Stimulated activated CD4-positive, alpha-beta T cell treated with anti-CD3 and anti-CD28 coated beads, Interleukin-1b, Interleukin-23, amount 100 ng/mL, for 48 hours (primary cell): Measurements from ENCODE around the gene TMEM123.
"Not testable (repeated sequence)": the region's sequence is repeated elsewhere in the genome, so short reads cannot be mapped to it uniquely, and the experiment has no call there.

Experiments used
- DNase-seq: peaks from one replicate; pipeline ENCODE4 v3.0.0-alpha.2; 2020

TMEM123 gene

DNA sequence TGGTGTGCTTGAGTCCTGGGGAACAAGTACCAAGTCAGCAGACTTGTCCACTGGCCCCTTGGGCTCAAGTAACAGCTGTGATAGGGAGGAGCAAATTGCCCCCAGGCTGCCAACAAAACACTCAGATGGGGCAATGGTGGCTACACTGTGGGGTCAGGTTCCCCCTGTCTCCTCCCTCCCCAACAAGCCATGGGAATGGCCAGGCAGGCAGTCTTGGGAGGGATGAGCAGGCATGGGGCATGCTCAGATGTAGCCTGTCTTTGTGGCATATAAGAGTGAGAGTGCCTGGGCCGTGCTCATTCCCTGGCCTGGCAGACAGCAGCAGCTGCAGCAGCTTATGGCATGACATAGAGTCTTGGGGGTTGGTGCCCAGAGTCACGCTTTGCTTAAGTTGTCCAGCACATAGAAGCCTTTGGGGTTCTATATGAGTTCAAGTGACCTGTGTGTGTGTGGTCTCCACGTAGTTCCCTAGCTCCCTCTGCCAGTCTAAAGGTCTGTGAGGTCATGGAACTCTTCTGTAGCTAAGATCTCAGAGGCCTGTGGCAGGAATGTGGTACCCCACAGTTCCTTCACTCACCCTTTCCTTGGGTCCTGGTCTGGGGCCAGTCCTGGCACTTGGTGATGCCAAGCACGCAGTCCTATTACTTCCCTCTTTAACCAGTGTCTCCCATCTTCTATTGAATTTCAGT is 60.9 kb downstream of the TMEM123 start:
- no peak for DNase-seq

DNA sequence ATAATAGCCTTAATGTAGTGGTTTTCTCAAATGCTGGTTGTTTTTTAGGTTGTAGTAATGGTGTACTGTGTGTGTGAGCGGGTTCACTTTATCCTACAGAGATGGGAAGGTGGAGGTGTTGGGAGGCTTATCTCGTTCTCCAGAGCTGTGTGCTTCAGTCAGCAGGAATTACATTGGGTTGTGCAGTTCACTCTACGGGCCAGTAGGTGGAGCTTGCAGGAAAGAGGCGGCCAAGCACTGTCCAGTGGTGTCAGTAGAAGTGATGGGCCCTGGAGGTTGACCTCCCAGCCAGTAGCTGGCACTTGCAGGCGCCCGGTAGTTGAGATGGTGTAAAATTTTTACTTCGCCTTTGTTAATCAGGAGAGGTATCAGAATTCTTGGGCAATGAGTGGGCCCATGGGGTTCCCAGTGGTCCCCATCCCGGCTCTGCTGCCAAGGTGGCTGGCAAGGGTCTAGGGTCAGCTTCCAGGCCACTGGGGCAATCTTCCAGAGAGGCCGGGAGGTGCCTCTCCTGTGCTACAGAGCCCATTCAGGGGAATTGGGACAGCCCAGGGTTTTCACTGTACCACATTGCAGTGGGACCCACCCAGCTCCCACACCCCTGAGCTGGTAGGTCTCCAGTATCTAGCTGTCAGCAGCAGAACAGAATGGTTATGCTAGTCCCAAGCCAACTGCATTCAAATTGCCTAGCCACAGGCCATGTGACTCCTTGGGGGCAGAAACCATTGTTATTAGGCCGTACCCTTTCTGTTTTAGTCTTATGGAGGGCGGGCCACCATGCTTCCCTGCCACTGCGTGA is 61.7 kb downstream of the TMEM123 start:
- peak; percentile 56 for DNase-seq

DNA sequence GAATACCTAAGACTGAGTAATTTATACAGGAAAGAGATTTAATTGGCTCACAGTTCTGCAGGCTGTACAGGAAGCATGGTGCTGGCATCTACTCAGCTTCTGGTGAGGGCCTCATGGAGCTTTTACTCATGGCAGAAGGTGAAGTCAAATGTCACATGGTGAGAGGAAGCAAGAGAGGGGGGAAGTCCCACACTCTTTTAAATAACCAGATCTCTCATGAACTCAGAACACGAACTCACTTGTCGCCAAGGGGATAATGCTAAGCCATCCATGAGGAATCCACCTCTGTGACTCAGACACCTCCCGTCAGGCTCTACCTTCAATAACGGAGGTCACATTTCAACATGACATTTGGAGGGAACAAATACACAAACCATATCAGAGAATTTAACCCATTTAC is 63.3 kb downstream of the TMEM123 start:
- no peak for DNase-seq

DNA sequence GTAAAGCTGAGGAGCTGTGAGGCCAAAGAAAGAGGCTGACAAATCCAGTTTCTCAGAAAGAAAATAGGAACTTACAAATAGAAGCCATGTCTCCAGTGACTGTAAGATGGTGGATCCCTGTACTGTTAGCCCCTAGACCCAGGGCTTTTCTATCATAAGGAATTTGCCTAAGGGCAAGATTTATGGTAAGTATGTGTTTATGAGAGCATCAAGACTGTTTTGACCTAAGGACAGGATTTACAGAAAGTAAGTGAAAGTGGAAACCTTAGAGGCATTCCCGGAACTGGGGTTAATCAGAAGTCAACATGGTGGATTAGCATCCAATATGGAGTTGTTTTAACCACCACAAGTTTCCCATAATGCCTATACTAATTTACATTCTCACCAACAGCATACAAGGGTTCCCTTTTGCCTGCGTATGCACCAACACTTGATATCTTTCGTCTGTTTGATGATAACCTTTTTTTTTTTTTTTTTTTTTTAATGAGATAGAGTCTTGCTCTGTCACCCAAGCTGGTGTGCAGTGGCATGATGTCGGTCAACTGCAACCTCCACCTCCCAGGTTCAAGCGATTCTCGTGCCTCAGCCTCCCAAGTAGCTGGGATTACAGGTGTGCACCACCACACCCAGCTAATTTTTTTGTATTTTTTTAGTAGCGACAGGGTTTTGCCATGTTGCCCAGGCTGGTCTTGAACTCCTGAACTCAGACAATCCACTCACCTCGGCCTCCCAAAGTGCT is 65.4 kb downstream of the TMEM123 start:
- no peak for DNase-seq

DNA sequence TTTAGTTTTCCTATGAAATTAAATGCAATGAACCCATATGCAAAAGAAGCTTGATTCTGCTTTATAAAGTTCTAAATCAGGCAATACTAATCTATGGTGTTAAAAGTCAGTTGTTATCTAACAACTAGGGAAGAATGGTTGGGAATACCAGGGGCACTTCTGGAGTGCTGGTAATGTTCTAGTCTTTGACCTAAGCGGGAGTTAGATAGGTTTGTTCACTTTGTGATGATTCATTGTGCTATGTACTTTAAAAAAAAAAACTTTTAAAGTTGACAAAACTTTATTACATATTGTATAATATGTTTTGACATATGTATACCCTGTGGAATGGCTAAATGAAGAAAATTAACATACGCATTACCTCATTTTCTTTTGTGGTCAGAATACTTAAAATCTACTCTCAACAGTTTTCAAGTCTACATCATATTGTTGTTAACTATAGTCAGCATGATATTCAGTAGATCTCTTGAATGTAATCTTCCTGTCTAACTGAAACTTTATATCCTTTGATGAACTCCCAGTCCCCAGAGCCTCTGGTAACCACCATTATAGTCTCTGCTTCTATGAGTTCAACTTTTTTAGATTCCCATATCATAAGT is 66.3 kb downstream of the TMEM123 start:
- DNase-seq, result no peak

DNA sequence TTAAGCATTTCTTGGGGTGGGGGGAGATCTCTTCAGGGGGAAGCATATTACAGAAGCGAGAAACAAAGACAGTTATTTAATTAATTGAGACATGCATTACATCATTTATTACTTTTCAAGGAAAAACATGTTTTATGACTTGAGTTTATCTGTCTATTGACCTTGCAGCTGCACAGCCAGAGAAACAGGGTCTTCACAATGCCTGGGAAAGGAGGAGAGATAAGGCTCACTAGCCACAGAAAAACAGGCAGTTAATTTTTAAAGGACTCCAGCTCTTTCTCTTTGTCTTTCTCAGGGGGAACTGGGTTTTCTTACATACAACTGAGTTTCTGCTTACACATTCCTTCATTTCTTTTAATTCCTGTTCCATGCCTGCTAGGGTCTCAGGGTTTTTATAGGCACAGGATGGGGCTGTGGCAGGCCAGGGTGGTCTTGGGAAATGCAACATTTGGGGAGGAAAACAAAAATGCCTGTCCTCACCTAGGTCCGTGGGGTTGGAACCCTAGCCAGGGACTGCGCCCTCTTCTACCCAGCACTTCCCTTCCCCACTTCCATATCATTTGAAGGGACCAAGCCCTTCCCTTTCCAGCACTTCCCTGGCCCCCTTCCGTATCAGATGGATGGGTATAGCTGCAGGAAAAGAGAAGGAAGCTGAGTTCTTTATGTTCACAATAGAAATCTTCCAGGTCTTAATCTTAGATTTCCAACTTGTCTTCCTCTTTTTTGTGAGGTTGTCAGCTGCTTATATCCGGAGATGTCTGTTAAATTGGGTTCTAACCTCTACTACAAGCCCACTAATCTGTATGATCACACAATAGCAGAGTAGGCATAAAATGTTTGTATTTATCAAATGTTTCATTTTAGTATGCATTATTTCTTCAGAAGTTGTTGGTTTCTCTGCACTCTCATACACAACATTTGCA is 67.2 kb downstream of the TMEM123 start:
- DNase-seq, result no peak

DNA sequence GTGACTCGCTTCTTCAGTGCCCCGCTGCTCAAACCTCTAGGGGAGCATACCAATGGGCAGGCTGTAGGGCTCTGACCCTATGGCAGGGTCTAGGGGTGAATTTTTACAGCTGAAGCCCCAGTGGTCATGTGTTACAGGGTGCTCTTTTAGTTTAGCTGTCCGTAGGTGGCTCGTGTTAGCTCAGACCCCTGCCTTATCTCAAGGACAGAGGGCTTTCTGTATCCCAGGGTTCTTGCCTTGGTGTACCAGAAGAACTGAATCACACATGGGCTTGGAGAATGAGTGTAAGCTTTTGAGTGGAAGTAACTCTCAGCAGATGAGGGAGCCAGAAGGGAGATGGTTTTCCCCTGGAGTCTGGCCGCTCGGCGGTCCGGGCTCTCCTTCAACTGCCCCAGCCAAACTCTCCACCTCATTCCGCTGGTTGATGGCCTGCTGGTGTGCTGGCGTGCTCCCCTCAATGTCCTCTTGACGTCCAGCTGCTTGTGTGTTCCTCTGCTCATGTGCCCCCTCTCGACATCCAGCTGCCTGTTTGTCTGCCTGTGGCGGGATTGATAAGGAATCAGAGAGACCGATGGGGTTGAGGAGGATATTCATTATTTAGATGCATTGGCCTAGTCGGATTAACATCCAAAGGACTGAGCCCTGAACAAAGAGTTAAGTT is 68.0 kb downstream of the TMEM123 start:
- DNase-seq, result no peak

DNA sequence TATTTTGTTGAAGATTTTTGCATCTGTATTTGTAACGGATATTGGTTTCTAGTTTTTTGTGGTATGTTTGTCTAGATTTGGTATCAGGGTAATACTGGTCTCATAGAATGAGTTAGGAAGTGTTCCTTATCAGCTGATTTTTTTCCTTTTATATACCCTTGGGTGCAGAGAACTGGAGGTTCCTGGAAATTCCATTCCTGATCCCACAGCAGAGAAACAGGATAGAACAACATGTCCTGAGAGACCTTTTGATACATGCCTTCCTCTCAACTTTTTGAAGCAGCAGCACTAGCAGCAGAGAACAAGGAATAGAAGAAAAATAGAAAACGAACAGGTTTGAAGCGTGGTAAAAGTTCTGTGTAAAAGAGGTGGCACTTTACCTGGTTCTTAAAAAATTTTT is 68.7 kb downstream of the TMEM123 start:
- DNase-seq, result no peak

DNA sequence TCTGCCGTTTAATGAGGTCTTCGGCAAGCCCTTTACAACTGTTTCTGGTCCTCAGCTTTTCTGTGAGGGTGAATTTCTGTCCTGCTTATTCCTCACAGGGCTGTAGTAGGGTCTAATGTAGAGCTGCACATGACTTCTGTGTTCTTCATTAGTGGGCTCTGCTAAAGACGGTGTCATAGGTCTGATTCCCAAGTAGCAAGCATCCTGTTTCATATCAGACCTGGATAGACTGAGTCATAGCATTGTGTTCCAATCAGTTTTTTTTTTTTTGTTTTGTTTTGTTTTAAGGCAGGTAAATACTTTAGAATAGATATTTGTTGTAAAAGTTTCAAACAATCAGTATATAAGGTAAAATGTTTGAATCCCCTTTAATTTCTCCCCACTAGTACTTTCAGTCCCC is 70.2 kb downstream of the TMEM123 start:
- DNase-seq, result no peak

DNA sequence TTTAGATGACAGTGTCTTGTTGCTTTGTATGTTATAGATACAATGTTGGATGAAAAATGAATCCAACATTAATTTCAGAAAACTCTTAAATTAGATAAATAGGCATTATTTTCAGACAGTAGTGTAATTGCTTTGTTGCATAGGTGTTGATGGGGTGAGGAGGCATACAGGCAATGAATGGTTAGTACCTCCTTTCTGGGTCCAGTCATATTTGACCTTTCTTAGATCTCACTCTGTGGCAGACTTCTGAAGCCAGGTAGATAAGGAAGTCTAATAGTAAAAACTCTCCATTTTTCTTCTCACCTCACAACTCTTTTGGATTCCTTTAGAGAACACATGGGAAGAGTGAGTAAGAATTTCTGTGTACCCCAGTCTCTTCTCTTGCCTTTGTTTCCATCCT is 73.7 kb downstream of the TMEM123 start:
- DNase-seq, result no peak

DNA sequence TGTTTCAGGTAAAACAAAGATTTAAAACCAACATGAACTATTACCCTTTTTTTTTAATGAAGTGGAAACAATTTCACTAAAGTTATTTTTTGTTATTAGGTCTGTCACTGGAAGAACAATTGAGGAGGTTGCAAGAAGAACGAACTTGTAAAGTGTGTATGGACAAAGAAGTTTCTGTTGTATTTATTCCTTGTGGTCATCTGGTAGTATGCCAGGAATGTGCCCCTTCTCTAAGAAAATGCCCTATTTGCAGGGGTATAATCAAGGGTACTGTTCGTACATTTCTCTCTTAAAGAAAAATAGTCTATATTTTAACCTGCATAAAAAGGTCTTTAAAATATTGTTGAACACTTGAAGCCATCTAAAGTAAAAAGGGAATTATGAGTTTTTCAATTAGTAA is 74.7 kb downstream of the TMEM123 start:
- no peak for DNase-seq

DNA sequence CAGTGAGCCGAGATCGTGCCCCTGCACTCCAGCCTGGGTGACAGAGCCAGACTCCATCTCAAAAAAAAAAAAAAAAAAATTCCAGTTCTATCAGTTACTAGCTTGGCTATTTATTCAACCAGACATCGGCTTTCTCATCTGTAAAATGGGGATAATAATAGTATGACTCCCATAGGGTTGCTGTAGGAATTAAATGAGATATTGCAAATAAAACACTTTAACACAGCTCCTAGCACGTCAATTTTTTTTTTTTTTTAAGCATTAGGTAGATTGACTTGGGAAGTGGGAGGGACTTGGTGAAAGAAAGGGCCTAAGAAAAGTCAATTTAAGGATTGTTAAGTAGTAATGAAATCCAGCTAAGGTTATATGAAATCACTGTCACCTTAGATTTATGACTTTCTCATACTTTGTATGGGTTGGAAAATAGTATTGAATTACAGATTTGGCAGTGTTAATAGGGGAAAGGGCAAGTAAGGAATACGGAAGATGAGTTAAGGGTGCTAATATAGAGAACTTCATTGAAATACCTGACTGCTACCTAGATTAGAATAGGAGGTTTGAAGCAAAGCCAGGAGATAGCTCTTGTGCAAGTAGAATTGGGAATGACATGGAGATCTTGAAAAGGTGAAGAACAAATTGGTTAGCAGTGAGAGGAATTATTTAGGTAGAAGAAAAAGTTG is 76.7 kb downstream of the TMEM123 start:
- DNase-seq, result no peak

DNA sequence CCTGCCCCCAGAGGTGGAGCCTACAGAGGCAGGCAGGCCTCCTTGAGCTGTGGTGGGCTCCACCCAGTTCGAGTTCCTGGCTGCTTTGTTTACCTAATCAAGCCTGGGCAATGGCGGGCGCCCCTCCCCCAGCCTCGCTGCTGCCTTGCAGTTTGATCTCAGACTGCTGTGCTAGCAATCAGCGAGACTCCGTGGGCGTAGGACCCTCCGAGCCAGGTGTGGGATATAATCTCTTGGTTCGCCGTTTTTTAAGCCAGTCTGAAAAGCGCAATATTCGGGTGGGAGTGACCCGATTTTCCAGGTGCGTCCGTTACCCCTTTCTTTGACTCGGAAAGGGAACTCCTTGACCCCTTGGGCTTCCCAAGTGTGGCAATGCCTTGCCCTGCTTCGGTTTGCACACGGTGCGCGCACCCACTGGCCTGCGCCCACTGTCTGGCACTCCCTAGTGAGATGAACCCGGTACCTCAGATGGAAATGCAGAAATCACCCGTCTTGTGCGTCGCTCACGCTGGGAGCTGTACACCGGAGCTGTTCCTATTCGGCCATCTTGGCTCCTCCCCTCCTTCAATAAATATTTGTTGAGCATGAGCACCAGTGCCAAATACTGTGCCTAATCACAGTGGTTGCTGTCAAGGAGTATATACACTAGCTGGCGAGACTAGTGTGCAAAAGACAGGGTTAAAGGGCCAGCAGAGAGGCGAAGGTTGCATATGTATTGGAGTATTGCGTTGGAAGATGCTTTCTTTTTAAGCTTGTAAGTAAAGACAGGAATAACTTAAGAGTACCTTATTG is 77.7 kb downstream of the TMEM123 start:
- DNase-seq, result not testable (repeated sequence)

DNA sequence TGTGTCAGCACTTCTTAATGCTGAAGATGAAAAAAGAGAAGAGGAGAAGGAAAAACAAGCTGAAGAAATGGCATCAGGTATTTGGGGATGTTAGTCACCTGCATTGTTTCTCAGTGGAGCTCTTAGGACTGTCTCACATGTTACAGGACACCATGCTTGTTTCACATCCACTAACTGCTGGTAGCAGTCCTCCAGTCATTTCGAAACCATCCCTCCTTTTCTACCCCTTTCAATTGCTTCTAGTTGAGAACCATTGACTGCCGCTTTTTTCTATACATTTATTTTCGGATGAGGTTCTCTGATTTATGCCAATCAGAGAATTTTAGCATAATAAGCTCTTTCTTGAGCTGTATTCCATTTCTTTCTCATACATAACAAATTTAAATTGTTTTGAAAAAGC is 84.1 kb downstream of the TMEM123 start:
- DNase-seq, result no peak

DNA sequence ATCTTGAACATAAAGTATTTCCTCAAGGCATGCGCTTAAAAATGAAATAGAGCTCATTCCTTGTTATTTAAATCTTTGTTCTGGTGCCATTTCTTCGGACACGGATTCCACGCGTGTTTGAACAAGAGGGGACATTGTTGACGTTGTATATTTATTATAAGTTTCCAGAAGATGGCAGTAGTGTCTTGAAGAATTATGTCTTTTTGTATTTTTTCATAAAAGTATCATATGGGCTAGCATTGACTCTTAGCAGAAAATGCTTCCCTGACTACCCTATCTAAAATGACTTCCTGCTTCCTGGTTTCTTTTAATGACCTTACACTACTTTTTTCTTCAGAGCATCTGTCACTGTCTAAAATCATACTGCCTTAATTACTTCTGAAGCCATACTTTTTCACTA is 85.2 kb downstream of the TMEM123 start:
- DNase-seq, result no peak

DNA sequence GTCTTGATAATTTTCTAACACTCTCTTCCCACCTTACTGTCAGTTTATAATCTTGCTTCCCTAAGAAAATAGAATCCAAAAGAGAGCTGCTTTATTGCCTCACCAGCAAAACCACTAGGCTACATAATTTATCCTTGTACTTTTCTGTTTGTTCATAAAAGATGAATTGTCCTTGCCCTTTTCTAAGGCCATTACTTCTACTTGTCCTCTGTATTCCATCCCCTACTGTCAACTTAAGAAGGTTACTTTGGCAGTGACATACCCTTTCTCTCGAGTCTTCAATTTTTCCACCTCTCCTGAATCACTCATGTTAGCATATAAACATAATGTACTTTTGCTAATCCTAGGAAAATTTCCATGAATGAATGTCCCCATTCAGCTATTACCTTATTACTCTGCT is 87.6 kb downstream of the TMEM123 start:
- no peak for DNase-seq

DNA sequence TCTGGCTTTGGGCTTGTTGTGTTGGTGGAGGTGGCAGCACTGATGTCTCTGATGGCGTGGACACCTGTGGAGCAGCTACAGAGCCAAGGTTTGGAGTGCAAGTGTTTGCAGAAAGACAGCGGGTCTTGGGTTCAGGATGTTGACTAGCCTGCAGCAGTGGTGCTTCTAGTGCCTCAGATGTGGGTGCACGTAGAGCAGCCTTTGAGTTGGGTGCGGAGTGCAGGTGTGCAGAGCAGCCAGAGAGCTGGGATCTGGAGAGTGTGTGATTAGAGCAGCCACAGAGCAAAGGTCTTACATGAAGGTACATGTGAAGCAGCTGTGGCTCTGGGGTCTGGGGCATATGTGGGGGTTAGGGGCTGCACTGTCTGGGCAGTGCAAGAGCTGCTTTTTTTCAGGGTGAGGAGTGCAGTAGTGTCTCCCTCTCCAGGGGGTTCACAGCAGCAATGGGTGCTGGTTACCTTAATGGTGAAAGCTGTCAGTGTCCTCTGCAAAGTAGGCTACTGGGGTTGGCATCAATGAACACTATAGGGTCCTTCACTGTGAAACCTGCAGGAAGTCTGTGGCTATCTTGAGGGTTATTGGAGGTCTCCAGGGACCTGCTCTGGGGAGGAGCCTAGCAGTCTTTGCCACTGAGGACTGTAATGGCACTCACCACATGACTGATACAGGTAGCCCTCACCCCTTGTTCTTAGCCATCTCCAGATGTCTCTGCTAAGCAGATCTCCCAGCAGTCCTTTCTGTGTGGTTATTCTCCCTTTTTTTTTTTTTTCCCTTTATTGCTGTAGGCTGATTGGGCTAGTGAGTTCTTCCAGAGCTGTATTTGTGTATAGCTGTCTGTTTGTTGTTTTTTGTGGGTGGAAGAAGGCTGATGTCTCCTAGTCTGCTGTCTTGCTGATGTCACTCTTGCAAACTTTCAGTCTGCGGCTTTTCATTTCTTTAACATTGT is 91.2 kb downstream of the TMEM123 start:
- no peak for DNase-seq

DNA sequence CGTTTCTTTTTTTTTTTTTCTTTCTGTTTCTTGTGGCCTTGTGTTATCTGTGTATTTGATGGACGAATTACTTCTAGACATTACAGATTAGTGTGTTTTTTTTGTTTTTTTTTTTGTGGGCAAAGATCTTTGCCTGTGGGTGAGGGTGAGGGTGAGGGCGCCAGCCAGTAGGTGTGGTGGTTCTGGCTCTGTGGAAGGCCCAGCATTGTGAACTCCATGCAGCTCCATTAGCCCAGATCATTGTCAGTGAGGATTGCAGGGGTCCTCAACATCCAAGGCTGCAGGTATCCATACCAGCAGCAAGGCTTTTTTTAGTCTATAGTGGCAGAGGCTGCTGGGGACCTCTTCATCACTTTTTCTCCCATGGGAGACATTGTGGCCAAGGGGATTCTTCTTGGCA is 91.9 kb downstream of the TMEM123 start:
- DNase-seq, result no peak

DNA sequence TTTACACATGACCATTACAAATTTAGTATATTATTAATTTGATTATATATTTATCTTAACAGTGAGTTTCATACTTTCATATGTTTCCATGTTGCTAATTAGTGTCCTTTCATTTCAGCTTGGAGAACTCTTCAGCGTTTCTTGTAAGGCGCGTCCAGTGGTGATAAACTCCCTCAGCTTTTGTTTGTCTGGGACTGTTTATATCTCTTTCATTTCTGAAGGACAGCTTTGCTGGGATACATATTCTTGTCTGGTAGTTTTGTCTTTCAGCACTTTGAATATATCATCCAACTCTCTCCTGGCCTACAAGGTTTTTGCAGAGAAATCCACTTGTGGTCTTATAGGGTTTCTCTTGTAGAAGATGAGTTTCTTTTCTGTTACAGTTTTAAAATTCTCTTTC is 93.2 kb downstream of the TMEM123 start:
- DNase-seq, result no peak
